GM12878 (cell line): ENCODE results near the gene LILRB2. TPM values are rescaled to one million over a fixed set of nuclear protein-coding genes. Genes with fewer than 3 reads are reported as not detected.
"Not testable (repeated sequence)": the region's sequence is repeated elsewhere in the genome, so short reads cannot be mapped to it uniquely, and the experiment has no call there.

ENCODE experiments used
- ATAC-seq: fragments of 200-7000 bp; cut with Tn5 transposase; 3 replicates; pipeline ENCODE4 v1.9.1; 2020; ENCODE audit warnings: mild to moderate bottlenecking, moderate library complexity
- BruUV-seq: library from RNA; stranded (reverse); fragments of 400-500 nt; replicated peaks from 2 replicates; lab custom pipeline; 2021; lab: Mats Ljungman, UMichigan
- CTCF ChIA-PET: fragments of 300-600 bp; sonication (Branson Sonifier 250); formaldehyde crosslinking; extraction: SDS; loops from one replicate; lab custom pipeline; 2021; ENCODE audit warnings: inconsistent platforms; lab: Yijun Ruan, JAX
- POLR2A ChIA-PET: fragments of 350-600 bp; formaldehyde crosslinking; extraction: SDS; loops from one replicate; lab custom pipeline; 2021; ENCODE audit warnings: inconsistent platforms; lab: Charles Lee
- RAD21 ChIA-PET: fragments of 300-600 bp; sonication (Branson Sonifier 250); formaldehyde crosslinking; loops from one replicate; lab custom pipeline; 2023; ENCODE audit warnings: antibody characterized with exemption; ENCODE audit not compliant: unreplicated experiment; lab: Charles Lee
- SMC1A ChIA-PET: fragments of 300-600 bp; sonication (Branson Sonifier 250); formaldehyde crosslinking; loops from one replicate; lab custom pipeline; 2023; ENCODE audit not compliant: unreplicated experiment, uncharacterized antibody; lab: Charles Lee
- DNase-seq: peaks from one replicate; pipeline ENCODE4 v3.0.0-alpha.2; 2011; ENCODE audit warnings: low read depth, low spot score
- FAIRE-seq: peaks from 3 replicates; lab custom pipeline; 2011; peaks lifted over from hg19 to GRCh38; lab: Jason Lieb, UNC
- H2AFZ ChIP-seq: 2 replicates; pipeline ENCODE4 v1.6.0; 2011; ENCODE audit warnings: low read depth, low read length, control low read depth; ENCODE audit not compliant: control insufficient read depth
- H3K27ac ChIP-seq: 2 replicates; pipeline ENCODE4 v1.5.1; 2011; ENCODE audit warnings: control low read depth; ENCODE audit not compliant: control insufficient read depth, insufficient read depth
- H3K27me3 ChIP-seq, 2 experiments: replicated peaks in 1 of 2; 2 replicates each; pipeline versions ENCODE4 v1.6.0 to v1.6.1; 2011; ENCODE audit warnings: low read length in 1 of 2; ENCODE audit not compliant: control insufficient read depth in 2 of 2, insufficient read depth in 2 of 2
- H3K36me3 ChIP-seq, 2 experiments: 2 replicates each; pipeline ENCODE4 v1.5.1; 2011; ENCODE audit warnings: low read length in 1 of 2; ENCODE audit not compliant: control insufficient read depth in 2 of 2, insufficient read depth in 2 of 2
- H3K4me1 ChIP-seq: 2 replicates; pipeline ENCODE4 v1.6.1; 2011; ENCODE audit warnings: mild to moderate bottlenecking, low read length, moderate library complexity, mixed read lengths; ENCODE audit not compliant: control insufficient read depth, insufficient read depth
- H3K4me2 ChIP-seq: 2 replicates; pipeline ENCODE4 v1.6.0; 2011; ENCODE audit warnings: control low read depth; ENCODE audit not compliant: control insufficient read depth, insufficient read depth
- H3K4me3 ChIP-seq: fragments of 200-600 bp; sonication (generic); 2 replicates; pipeline ENCODE4 v1.5.1; 2016
- H3K79me2 ChIP-seq: 2 replicates; pipeline ENCODE4 v1.6.0; 2011; ENCODE audit warnings: low read length; ENCODE audit not compliant: control insufficient read depth, insufficient read depth
- H3K9ac ChIP-seq: 2 replicates; pipeline ENCODE4 v1.8.0; 2011; ENCODE audit warnings: low read length, control low read depth, mixed read lengths; ENCODE audit not compliant: control insufficient read depth, insufficient read depth
- H3K9me3 ChIP-seq: replicated peaks from 3 replicates; pipeline ENCODE4 v1.5.1; 2011; ENCODE audit warnings: mild to moderate bottlenecking, low read length; ENCODE audit not compliant: control insufficient read depth, insufficient read depth
- H4K20me1 ChIP-seq: 2 replicates; pipeline ENCODE4 v1.6.0; 2011; ENCODE audit not compliant: control insufficient read depth, insufficient read depth
- NFYB ChIP-seq: IDR thresholded peaks from 2 replicates; pipeline ENCODE4 v1.6.1; 2011; ENCODE audit warnings: low read depth, mild to moderate bottlenecking, low read length, improper control_type of control experiment, moderate library complexity; ENCODE audit not compliant: insufficient read depth
- NR2C1 ChIP-seq: fragments of 450-650 bp; IDR thresholded peaks from 2 replicates; pipeline ENCODE4 v1.6.1; 2017; ENCODE audit warnings: antibody characterized with exemption, mild to moderate bottlenecking, moderate library complexity
- YY1 ChIP-seq: IDR thresholded peaks from 2 replicates; pipeline ENCODE4 v1.6.1; 2011; ENCODE audit warnings: low read depth, mild to moderate bottlenecking, low read length
- WGBS: methylation state at CpG from one replicate; pipeline ENCODE4 v1.1.6; 2016; ENCODE audit warnings: low lambda C conversion rate; ENCODE audit not compliant: insufficient replicate concordance, insufficient coverage; ENCODE audit errors: missing lambda C conversion rate; 5-methylcytosine and 5-hydroxymethylcytosine counted together
- in situ Hi-C: fragments of 300-500 bp; cut with MboI; formaldehyde crosslinking; loops from 9 replicates; pipeline ENCODE4 v1.14.3; 2018; ENCODE audit warnings: mixed read lengths
- intact Hi-C: fragments of 100-400 bp; cut with micrococcal nuclease; formaldehyde crosslinking; loops from one replicate; pipeline ENCODE4 v1.14.2; 2022; ENCODE audit not compliant: unreplicated experiment
- polyA plus RNA-seq, 11 experiments: library from polyadenylated mRNA; depleted of rRNA in 4 of 11; unstranded in 6 of 11; stranded (reverse) in 5 of 11; fragments of >200 nt; fragmentation: Nextera tagmentation in 4 of 11; fragmentation: Illumina TruSeq in 1 of 11; extraction: Ambion mirVana in 4 of 11; extraction: Trizol in 1 of 11; gene quantifications; 1 replicate in 1 of 11; 2 replicates in 10 of 11; pipeline versions ENCODE4 v1.2.1 to v1.2.3, GENCODE V29; 2011 to 2016; ENCODE audit warnings: inconsistent platforms in 2 of 11, missing spikeins in 2 of 11, low read depth in 1 of 11
- total RNA-seq, 4 experiments: library from RNA; depleted of rRNA in 3 of 4; stranded (reverse); fragments of >200 nt in 3 of 4; fragmentation: Illumina TruSeq in 1 of 4; extraction: Trizol in 1 of 4; gene quantifications; 2 replicates each; pipeline versions ENCODE4 v1.2.1 to v1.2.3, GENCODE V29; 2013 to 2021
- TF ChIP-seq, protein P1 (sequence below): fragments of 450-650 bp; formaldehyde crosslinking; IDR thresholded peaks from 2 replicates; pipeline ENCODE4 v1.5.0; 2022; ENCODE audit warnings: mild to moderate bottlenecking, missing genetic modification characterization
- TF ChIP-seq, protein P2 (sequence below): fragments of 450-650 bp; IDR thresholded peaks from 2 replicates; pipeline ENCODE4 v1.6.1; 2017; ENCODE audit warnings: mild to moderate bottlenecking, low read depth, inconsistent platforms; ENCODE audit not compliant: poor library complexity, severe bottlenecking

LILRB2 gene
- total and polyA plus RNA-seq, 10 of the 15 experiments (the other 5 are each of a cell fraction or from before 2014, with no cell fraction given): 0.08 to 0.18 (median 0.15) TPM; not detected in 4

DNA sequence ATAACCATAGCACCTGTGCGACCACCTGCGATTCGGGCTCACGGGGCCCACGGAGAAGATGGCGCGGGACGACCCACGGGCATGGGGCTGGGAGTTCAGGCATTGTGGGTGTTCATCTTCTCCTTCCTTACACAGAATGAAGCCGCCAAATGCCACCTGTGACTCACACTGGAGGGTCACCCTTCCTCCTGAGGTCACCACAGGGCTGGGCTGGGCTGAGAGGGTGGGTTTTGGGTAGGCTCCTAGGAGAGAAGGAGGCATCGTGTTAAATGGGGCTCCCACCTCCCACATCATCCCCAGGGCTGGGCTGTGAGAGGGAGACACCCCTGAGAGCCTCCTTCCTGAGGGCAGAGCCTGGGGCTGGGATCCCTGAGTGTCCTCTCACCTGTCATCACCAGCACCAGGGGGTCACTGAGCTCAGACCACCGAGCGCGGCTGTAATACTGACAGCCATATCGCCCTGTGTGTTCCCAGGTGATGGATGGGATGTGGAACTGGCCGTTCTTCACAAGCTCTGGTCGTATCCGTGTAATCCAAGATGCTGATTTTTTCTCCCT is 1.4 kb downstream of the LILRB2 start (continued):
- TF ChIP-seq, protein P1, sequence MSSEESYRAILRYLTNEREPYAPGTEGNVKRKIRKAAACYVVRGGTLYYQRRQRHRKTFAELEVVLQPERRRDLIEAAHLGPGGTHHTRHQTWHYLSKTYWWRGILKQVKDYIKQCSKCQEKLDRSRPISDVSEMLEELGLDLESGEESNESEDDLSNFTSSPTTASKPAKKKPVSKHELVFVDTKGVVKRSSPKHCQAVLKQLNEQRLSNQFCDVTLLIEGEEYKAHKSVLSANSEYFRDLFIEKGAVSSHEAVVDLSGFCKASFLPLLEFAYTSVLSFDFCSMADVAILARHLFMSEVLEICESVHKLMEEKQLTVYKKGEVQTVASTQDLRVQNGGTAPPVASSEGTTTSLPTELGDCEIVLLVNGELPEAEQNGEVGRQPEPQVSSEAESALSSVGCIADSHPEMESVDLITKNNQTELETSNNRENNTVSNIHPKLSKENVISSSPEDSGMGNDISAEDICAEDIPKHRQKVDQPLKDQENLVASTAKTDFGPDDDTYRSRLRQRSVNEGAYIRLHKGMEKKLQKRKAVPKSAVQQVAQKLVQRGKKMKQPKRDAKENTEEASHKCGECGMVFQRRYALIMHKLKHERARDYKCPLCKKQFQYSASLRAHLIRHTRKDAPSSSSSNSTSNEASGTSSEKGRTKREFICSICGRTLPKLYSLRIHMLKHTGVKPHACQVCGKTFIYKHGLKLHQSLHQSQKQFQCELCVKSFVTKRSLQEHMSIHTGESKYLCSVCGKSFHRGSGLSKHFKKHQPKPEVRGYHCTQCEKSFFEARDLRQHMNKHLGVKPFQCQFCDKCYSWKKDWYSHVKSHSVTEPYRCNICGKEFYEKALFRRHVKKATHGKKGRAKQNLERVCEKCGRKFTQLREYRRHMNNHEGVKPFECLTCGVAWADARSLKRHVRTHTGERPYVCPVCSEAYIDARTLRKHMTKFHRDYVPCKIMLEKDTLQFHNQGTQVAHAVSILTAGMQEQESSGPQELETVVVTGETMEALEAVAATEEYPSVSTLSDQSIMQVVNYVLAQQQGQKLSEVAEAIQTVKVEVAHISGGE (CRISPR knock-in tag): no peak
- no peak for TF ChIP-seq NR2C1
- TF ChIP-seq, protein P2, sequence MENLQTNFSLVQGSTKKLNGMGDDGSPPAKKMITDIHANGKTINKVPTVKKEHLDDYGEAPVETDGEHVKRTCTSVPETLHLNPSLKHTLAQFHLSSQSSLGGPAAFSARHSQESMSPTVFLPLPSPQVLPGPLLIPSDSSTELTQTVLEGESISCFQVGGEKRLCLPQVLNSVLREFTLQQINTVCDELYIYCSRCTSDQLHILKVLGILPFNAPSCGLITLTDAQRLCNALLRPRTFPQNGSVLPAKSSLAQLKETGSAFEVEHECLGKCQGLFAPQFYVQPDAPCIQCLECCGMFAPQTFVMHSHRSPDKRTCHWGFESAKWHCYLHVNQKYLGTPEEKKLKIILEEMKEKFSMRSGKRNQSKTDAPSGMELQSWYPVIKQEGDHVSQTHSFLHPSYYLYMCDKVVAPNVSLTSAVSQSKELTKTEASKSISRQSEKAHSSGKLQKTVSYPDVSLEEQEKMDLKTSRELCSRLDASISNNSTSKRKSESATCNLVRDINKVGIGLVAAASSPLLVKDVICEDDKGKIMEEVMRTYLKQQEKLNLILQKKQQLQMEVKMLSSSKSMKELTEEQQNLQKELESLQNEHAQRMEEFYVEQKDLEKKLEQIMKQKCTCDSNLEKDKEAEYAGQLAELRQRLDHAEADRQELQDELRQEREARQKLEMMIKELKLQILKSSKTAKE: no peak
- no peak for TF ChIP-seq NFYB
- TF ChIP-seq YY1: no peak
- TF ChIP-seq, all 136 proteins: peak for 0

DNA sequence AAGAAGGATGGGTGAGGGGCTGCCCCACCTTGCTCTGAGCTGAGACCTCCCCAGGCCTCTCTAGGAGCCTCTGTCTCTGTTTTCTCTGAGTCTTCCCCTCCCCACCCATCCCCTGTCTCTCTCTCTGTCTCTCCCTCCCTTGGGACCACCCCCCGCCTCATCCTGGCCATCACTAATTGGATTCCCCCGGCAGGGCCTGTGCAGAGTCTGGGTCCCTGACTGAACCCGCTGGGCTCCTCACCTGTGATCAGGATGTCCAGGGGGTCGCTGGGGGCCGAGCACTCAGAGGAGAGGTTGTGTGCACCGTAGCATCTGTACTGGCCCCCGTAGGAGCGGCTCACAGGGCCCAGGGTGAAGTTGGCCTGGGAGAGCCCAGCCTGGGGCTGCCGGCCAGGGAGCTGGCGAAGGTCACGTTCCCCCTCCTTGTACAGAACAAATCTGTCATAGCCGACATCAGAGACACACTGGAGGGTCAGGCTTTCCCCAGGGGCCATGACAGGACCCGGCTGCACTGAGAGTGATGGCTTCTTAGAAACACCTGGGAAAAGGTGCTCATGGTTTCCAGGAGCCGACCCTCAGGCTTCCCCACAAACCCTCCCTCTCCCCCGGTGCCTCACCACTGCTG is 2.2 kb downstream of the LILRB2 start:
- H3K4me1 ChIP-seq, CTCF ChIA-PET, H4K20me1 ChIP-seq, DNase-seq, POLR2A ChIA-PET, H3K79me2 ChIP-seq, H3K27ac ChIP-seq, H3K9me3 ChIP-seq, intact Hi-C loops, H2AFZ ChIP-seq, in situ Hi-C loops, FAIRE-seq, ATAC-seq, H3K4me3 ChIP-seq, H3K4me2 ChIP-seq, H3K27me3 ChIP-seq, SMC1A ChIA-PET, BruUV-seq, RAD21 ChIA-PET, H3K36me3 ChIP-seq, H3K9ac ChIP-seq: not testable (repeated sequence)
- 35% methylated on average over 11 of the region's 15 CpGs for WGBS

DNA sequence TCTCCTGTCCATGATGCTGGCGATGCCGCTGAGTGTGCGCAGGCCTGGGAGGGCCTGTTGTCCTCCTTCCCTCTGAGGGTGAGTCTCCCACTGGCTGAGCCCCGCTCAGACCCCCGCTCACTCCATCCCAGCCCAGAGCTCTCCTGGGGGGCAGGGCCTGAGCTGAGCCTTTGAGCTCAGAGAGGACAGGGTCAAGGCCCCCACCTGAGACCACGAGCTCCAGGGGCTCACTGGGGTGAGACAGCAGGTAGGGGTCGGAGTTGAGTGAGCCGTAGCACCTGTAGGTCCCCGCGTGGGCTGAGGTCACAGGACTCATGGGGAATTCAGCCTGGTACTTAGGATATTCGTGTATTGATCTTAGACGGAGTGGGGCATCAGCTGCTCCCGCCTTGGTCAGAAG is 2.9 kb downstream of the LILRB2 start:
- CTCF ChIA-PET, DNase-seq, POLR2A ChIA-PET, H3K36me3 ChIP-seq, H3K79me2 ChIP-seq, in situ Hi-C loops, intact Hi-C loops, SMC1A ChIA-PET, FAIRE-seq, H3K27ac ChIP-seq, H3K27me3 ChIP-seq, H3K4me1 ChIP-seq, BruUV-seq, H3K4me2 ChIP-seq, ATAC-seq, H2AFZ ChIP-seq, H3K4me3 ChIP-seq, RAD21 ChIA-PET, H3K9ac ChIP-seq, H3K9me3 ChIP-seq, H4K20me1 ChIP-seq: not testable (repeated sequence)
- 41% methylated on average over 8 of the region's 13 CpGs for WGBS
